Measurements from ENCODE around the gene UBTD2. TPM values are rescaled to one million over a fixed set of nuclear protein-coding genes. Genes with fewer than 3 reads are reported as not detected.

Gene UBTD2
- total RNA-seq, 2 experiments from 2014 or later, result 2.3 to 2.6 TPM

DNA sequence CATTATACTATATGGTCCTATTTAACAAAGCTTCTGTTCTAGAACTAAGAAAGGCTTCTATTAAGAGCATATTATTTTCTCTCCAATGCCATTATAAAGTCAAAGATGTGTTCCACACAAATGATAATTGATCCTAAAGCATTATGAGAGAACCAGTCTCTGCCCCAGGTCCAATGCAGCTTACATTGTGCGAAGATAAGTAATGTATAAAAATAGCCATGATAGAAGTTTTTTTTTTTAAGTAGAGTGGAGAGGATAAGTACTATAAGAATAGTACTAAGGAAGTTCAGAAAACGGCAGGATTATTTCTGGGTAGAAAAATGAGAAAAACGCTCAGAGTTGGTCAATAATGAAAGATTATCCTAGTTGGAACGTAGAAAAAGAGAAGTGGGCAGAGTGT is 15.6 kb downstream of the UBTD2 start:
- no peak overlapping the region for H3K27ac Mint-ChIP-seq
- no peaks in the 10 kb centered on the region for H3K27me3 Mint-ChIP-seq (ENCODE audit: low read depth)
- DNase-seq, result no peak
- H3K4me1 Mint-ChIP-seq (ENCODE audit: low read depth), result peaks cover 2% of the 10 kb centered on the region
- H3K4me3 Mint-ChIP-seq, result no peak overlapping the region
- peaks cover 4% of the 10 kb centered on the region for H3K36me3 Mint-ChIP-seq (ENCODE audit: low read depth)
- H3K9me3 Mint-ChIP-seq, result no peaks in the 10 kb centered on the region
- CTCF ChIA-PET, result interaction anchor here (1.7 kb wide), 1 partner anchor 15 kb away, joined by 6 read pairs; the partner anchor contains the start of gene UBTD2
- intact Hi-C loops (cut with micrococcal nuclease), result no loop called here

DNA sequence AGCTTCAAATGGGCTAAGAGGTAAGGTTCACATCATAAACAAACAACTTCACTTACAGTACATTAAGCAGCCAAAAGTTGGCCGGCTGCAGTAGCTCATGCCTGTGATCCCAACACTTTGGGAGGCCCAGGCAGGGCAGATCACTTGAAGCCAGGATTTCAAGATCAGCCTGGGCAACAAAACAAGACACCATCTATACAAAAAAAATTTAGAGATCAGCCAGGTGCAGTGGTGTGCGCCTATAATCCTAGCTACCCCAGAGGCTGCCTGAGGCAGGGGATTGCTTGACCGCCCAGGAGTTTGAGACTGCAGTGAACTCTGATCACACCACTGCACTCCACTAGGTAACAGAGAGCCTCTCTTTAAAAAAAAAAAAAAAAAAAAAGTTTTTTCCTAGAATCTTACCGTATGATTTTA is 16.9 kb downstream of the UBTD2 start:
- intact Hi-C loops (cut with micrococcal nuclease), result no loop called here
- Mint-ChIP-seq H3K9me3 (no peaks in the 10 kb centered on the region), H3K27ac (no peak overlapping the region), H3K4me1 (ENCODE audit: low read depth) (peaks cover 2% of the 10 kb centered on the region), H3K27me3 (ENCODE audit: low read depth) (no peaks in the 10 kb centered on the region), H3K36me3 (ENCODE audit: low read depth) (peaks cover 4% of the 10 kb centered on the region), H3K4me3 (no peak overlapping the region)
- CTCF ChIA-PET, result interaction anchor here (0.6 to 1.7 kb wide), 3 partner anchors 17 to 796 kb away, joined by 3 to 6 read pairs (median 3); partner anchors contain the start of gene UBTD2
- DNase-seq, result no peak

DNA sequence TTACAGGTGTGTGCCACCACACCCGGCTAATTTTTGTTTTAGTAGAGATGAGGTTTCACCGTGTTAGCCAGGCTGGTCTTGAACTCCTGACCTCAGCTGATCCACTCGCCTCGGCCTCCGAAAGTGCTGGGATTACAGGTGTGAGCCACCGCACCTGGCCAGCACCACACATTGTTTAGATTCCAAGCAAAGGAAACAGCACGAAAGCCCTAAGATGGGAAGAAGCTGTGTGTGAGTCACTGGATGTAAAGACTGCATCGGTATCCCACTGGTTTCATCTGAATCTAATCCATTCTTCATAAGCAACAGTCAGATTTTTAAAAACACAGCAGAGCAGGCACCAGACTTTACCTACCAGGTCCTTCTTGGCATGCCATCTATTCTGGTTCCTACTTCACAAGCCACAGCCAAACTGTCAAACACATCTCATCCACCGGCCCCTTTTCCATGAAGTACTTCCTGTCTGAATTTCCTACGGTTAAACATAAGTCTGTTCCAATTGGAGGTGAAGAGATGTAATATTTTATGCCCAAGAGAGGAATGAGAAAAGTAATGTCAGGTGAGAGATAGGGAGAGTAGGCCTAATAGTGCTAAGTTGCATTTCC is 17.4 kb downstream of the UBTD2 start:
- H3K27ac Mint-ChIP-seq, result no peak overlapping the region
- CTCF ChIA-PET, result interaction anchor here (0.6 kb wide), 2 partner anchors 336 to 796 kb away, joined by 3 read pairs; no protein-coding TSS in a partner anchor
- peaks cover 2% of the 10 kb centered on the region for H3K4me1 Mint-ChIP-seq (ENCODE audit: low read depth)
- H3K36me3 Mint-ChIP-seq (ENCODE audit: low read depth), result peaks cover 4% of the 10 kb centered on the region
- DNase-seq, result no peak
- H3K27me3 Mint-ChIP-seq (ENCODE audit: low read depth), result no peaks in the 10 kb centered on the region
- H3K9me3 Mint-ChIP-seq, result no peaks in the 10 kb centered on the region
- H3K4me3 Mint-ChIP-seq, result no peak overlapping the region
- intact Hi-C loops (cut with micrococcal nuclease), result no loop called here

GRCh38 chr5:172264815-172265395 is 18.7 kb downstream of the UBTD2 start:
- peaks cover 2% of the 10 kb centered on the region for H3K4me1 Mint-ChIP-seq (ENCODE audit: low read depth)
- no peak overlapping the region for H3K27ac Mint-ChIP-seq
- intact Hi-C loops (cut with micrococcal nuclease), result no loop called here
- DNase-seq, result no peak
- CTCF ChIA-PET, result no interaction called here
- no peaks in the 10 kb centered on the region for H3K9me3 Mint-ChIP-seq
- H3K36me3 Mint-ChIP-seq (ENCODE audit: low read depth), result peaks cover 4% of the 10 kb centered on the region
- no peaks in the 10 kb centered on the region for H3K27me3 Mint-ChIP-seq (ENCODE audit: low read depth)
- no peak overlapping the region for H3K4me3 Mint-ChIP-seq

DNA sequence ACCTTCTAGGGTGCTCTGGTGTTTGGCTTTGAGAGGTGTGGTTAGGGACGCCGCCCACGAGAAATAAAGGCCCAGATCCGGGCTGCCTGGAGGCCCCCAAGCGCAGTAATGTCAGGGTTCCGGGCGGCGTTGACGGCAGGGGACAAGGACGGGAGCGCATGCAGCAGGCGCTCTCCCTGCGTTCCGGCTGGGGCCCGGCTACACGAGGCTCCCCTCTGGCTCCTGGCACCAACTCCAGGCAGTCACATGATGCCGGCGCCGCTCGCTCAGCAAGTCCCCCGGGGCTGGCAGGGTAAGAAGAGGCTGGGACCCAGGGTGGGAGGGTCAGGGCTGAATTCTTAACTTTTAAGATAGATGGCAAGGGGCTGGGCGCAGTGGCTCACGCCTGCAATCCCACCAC is 28.1 kb downstream of the UBTD2 start:
- Mint-ChIP-seq H3K9me3 (peaks cover 38% of the 10 kb centered on the region), H3K36me3 (ENCODE audit: low read depth) (peaks cover 26% of the 10 kb centered on the region), H3K27me3 (ENCODE audit: low read depth) (no peaks in the 10 kb centered on the region), H3K4me1 (ENCODE audit: low read depth) (no peaks in the 10 kb centered on the region), H3K27ac (no peak overlapping the region), H3K4me3 (no peak overlapping the region)
- CTCF ChIA-PET, result interaction anchor here (1.0 kb wide), 1 partner anchor 12 kb away, joined by 3 read pairs; no protein-coding TSS in a partner anchor
- no peak for DNase-seq
- intact Hi-C loops (cut with micrococcal nuclease), result no loop called here

DNA sequence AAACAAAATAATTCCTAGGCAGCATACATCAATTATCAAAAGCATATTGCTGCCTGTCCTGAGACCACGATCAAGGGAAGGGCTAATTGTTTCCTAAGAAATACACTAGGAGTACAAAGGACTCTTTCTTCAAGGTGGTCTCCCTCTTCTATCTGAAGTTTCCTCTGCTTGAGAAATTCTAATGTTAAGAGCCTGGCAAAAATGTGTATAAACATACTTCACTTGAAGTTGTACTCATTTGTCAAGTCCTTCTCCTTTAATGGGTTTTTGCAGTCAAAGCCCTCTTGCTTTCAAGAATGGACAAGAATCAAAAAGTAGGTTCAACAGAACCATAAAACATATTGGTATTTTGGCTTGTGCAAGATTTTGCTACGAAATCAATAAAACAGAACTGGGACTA is 31.1 kb downstream of the UBTD2 start:
- Mint-ChIP-seq H3K4me1 (ENCODE audit: low read depth) (no peaks in the 10 kb centered on the region), H3K36me3 (ENCODE audit: low read depth) (peaks cover 26% of the 10 kb centered on the region), H3K9me3 (peaks cover 34% of the 10 kb centered on the region), H3K27ac (no peak overlapping the region), H3K4me3 (no peak overlapping the region), H3K27me3 (ENCODE audit: low read depth) (no peaks in the 10 kb centered on the region)
- DNase-seq, result no peak
- intact Hi-C loops (cut with micrococcal nuclease), result no loop called here
- CTCF ChIA-PET, result interaction anchor here (0.5 kb wide), 1 partner anchor 165 kb away, joined by 4 read pairs; no protein-coding TSS in a partner anchor

DNA sequence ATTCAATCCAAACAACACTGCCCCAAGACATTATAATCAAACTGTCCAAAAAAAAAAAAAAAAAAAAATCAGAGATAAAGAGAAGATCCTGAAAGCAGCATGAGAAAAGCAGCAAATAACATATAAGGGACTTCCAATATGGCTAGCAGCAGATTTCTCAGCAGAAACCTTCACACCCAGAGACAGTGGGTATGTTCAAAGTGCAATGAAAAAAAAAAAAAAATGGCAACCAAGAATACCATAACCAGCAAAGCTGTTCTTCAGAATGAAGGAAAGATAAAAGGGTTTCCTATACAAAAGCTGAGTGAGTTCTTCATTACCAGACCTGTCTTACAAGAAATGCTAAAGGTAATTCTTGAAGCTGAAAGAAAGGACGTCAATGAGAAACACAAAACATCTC is 32.1 kb downstream of the UBTD2 start:
- H3K27me3 Mint-ChIP-seq (ENCODE audit: low read depth), result no peaks in the 10 kb centered on the region
- no peak overlapping the region for H3K4me3 Mint-ChIP-seq
- peaks cover 21% of the 10 kb centered on the region for H3K36me3 Mint-ChIP-seq (ENCODE audit: low read depth)
- H3K27ac Mint-ChIP-seq, result no peak overlapping the region
- CTCF ChIA-PET, result interaction anchor here (0.6 kb wide), 1 partner anchor 59 kb away, joined by 3 read pairs; no protein-coding TSS in a partner anchor
- H3K9me3 Mint-ChIP-seq, result peaks cover 29% of the 10 kb centered on the region
- no peaks in the 10 kb centered on the region for H3K4me1 Mint-ChIP-seq (ENCODE audit: low read depth)
- DNase-seq, result no peak
- intact Hi-C loops (cut with micrococcal nuclease), result no loop called here

- no peak overlapping the region for H3K4me3 Mint-ChIP-seq
- no peaks in the 10 kb centered on the region for H3K4me1 Mint-ChIP-seq (ENCODE audit: low read depth)
- no peaks in the 10 kb centered on the region for H3K27me3 Mint-ChIP-seq (ENCODE audit: low read depth)
- H3K36me3 Mint-ChIP-seq (ENCODE audit: low read depth), result peaks cover 14% of the 10 kb centered on the region
- intact Hi-C loops (cut with micrococcal nuclease), result no loop called here
- peaks cover 22% of the 10 kb centered on the region for H3K9me3 Mint-ChIP-seq
- CTCF ChIA-PET, result no interaction called here
- H3K27ac Mint-ChIP-seq, result no peak overlapping the region
- DNase-seq, result no peak
Measured at GRCh38 chr5:172248637-172249036, 34.9 kb downstream of the UBTD2 start.

- Mint-ChIP-seq H3K4me3 (no peak overlapping the region), H3K27me3 (ENCODE audit: low read depth) (no peaks in the 10 kb centered on the region), H3K4me1 (ENCODE audit: low read depth) (peaks cover 3% of the 10 kb centered on the region), H3K36me3 (ENCODE audit: low read depth) (peaks cover 14% of the 10 kb centered on the region), H3K9me3 (peaks cover 3% of the 10 kb centered on the region), H3K27ac (no peak overlapping the region)
- CTCF ChIA-PET, result interaction anchor here (0.8 kb wide), 1 partner anchor 48 kb away, joined by 3 read pairs; no protein-coding TSS in a partner anchor
- intact Hi-C loops (cut with micrococcal nuclease), result no loop called here
- no peak for DNase-seq
Measured at GRCh38 chr5:172245703-172246125, 37.9 kb downstream of the UBTD2 start.

GRCh38 chr5:172245046-172245445 is 38.5 kb downstream of the UBTD2 start:
- H3K27me3 Mint-ChIP-seq (ENCODE audit: low read depth), result no peaks in the 10 kb centered on the region
- intact Hi-C loops (cut with micrococcal nuclease), result no loop called here
- CTCF ChIA-PET, result interaction anchor here (0.6 to 0.8 kb wide), 2 partner anchors 49 to 316 kb away, joined by 3 to 5 read pairs; no protein-coding TSS in a partner anchor
- no peak overlapping the region for H3K27ac Mint-ChIP-seq
- DNase-seq, result no peak
- H3K4me3 Mint-ChIP-seq, result no peak overlapping the region
- H3K9me3 Mint-ChIP-seq, result no peaks in the 10 kb centered on the region
- peaks cover 3% of the 10 kb centered on the region for H3K4me1 Mint-ChIP-seq (ENCODE audit: low read depth)
- peaks cover 11% of the 10 kb centered on the region for H3K36me3 Mint-ChIP-seq (ENCODE audit: low read depth)

GRCh38 chr5:172243302-172243701 is 40.3 kb downstream of the UBTD2 start:
- DNase-seq, result peak; percentile 55
- CTCF ChIA-PET, result interaction anchor here (0.6 to 0.9 kb wide), 2 partner anchors 13 to 54 kb away, joined by 3 read pairs; no protein-coding TSS in a partner anchor
- no peak overlapping the region for H3K27ac Mint-ChIP-seq

DNA sequence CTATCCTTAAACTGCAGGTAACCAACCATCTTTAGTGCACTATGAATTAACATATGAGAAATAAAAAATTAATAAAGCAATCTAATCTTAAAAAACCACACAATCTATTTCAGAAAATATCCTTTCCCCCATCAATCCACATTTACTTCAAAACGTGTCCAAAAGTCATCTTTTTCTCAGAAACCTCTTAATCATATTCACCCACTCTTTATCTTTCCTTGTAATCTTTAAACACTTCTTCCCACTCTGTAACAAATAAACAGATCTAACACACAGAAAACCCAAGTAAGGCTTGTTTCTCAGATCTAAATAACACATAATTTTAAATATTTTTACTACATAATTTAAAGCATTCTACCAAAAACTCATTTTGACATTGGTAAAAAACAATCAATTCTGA is 45.2 kb downstream of the UBTD2 start:
- intact Hi-C loops (cut with micrococcal nuclease), result loop anchor here (2.0 kb wide), 1 partner anchor 14 kb away; no protein-coding TSS in a partner anchor
- peaks cover 37% of the 10 kb centered on the region for H3K4me1 Mint-ChIP-seq (ENCODE audit: low read depth)
- peaks cover 4% of the 10 kb centered on the region for H3K36me3 Mint-ChIP-seq (ENCODE audit: low read depth)
- no peak overlapping the region for H3K4me3 Mint-ChIP-seq
- H3K9me3 Mint-ChIP-seq, result no peaks in the 10 kb centered on the region
- CTCF ChIA-PET, result no interaction called here
- H3K27me3 Mint-ChIP-seq (ENCODE audit: low read depth), result no peaks in the 10 kb centered on the region
- no peak for DNase-seq
- H3K27ac Mint-ChIP-seq, result no peak overlapping the region

More at GRCh38 chr5:172243302-172243701, 40.3 kb downstream of the UBTD2 start:
- no peaks in the 10 kb centered on the region for H3K9me3 Mint-ChIP-seq
- H3K4me1 Mint-ChIP-seq (ENCODE audit: low read depth), result peaks cover 10% of the 10 kb centered on the region
- H3K36me3 Mint-ChIP-seq (ENCODE audit: low read depth), result peaks cover 3% of the 10 kb centered on the region
- no peak overlapping the region for H3K4me3 Mint-ChIP-seq
- intact Hi-C loops (cut with micrococcal nuclease), result no loop called here
- no peaks in the 10 kb centered on the region for H3K27me3 Mint-ChIP-seq (ENCODE audit: low read depth)

Measured in activated naive CD4-positive, alpha-beta T cell treated with anti-CD3 and anti-CD28 coated beads for 36 hours (primary cell).